DMS 273 (cell line): ENCODE data around the gene LHX3.
A peak's percentile ranks its signal among the peaks of the same experiment; 100 is the strongest.

Experiments
- DNase-seq: peaks from one replicate; lab custom pipeline; 2025; ENCODE audit not compliant: unreplicated experiment; lab: John Stamatoyannopoulos, UW

The LHX3 gene

GRCh38 chr9:136209786-136210185, 4.9 kb upstream of the LHX3 start:
- no peak for DNase-seq

GRCh38 chr9:136209232-136209631, 4.3 kb upstream of the LHX3 start:
- DNase-seq = no peak

- DNase-seq = no peak
These were observed 3.7 kb upstream of the LHX3 start for GRCh38 chr9:136208675-136209074.

GRCh38 chr9:136207616-136208015, 2.7 kb upstream of the LHX3 start:
- no peak for DNase-seq

- peak; percentile 49 for DNase-seq
These were observed 1.8 kb upstream of the LHX3 start for GRCh38 chr9:136206602-136207275.

- no peak for DNase-seq
These were observed 722 bp upstream of the LHX3 start for GRCh38 chr9:136205707-136205992.

GRCh38 chr9:136204145-136204805, 653 bp downstream of the LHX3 start:
- peak; percentile 55 for DNase-seq

- peak; percentile 58 for DNase-seq
These were observed 1.4 kb downstream of the LHX3 start for GRCh38 chr9:136203408-136204144.

GRCh38 chr9:136202454-136203407, 2.2 kb downstream of the LHX3 start:
- peak; percentile 58 for DNase-seq

- DNase-seq = peak; percentile 43
These were observed 3.1 kb downstream of the LHX3 start for GRCh38 chr9:136201609-136202453.

- no peak for DNase-seq
These were observed 3.8 kb downstream of the LHX3 start for GRCh38 chr9:136201174-136201573.

GRCh38 chr9:136200424-136200823, 4.5 kb downstream of the LHX3 start:
- DNase-seq = no peak

GRCh38 chr9:136199391-136200288, 5.3 kb downstream of the LHX3 start:
- no peak for DNase-seq

GRCh38 chr9:136198605-136199083, 6.3 kb downstream of the LHX3 start:
- peak; percentile 70 for DNase-seq

GRCh38 chr9:136197930-136198604, 6.9 kb downstream of the LHX3 start:
- no peak for DNase-seq

GRCh38 chr9:136197084-136197875, 7.6 kb downstream of the LHX3 start:
- no peak for DNase-seq

- no peak for DNase-seq
These were observed 8.4 kb downstream of the LHX3 start for GRCh38 chr9:136196404-136197083.
